ENCODE data around the gene GABRG1. TPM values are rescaled to one million over a fixed set of nuclear protein-coding genes. Genes with fewer than 3 reads are reported as not detected.

Gene GABRG1
- total RNA-seq (2014; rRNA removed; shearing (Covaris generic)) = 1.0 TPM in 2 replicates

- DNase-seq (ENCODE audit: low spot score) = peak; percentile 4
These were observed at the start of gene GABRG1 for GRCh38 chr4:46123913-46124755. Gene GABRG1 (minus strand): TSS chr4:46124054. CDS start chr4:46123913, 141 bp downstream.

DNA sequence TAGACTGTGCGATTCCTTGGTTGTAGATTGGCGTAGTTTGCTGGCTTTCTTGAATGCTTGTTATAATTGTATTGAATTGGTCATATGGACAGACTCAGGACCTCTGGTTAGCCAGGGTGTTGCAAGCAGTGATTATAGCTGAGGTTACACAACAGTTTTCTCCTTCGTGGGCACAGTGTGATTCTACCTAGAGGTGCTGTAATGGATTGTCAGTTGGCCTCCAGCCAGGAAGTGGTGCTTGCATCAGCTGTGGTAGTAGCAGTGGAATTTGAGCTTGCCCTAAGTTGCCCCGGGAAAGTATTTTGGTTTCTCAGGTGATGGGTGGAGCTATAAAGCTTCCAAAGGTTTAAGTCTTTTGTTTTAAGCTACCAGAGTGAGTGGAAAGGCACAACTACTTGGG, 23.1 kb upstream of the GABRG1 start:
- DNase-seq (ENCODE audit: low spot score) = peak; percentile 47

DNA sequence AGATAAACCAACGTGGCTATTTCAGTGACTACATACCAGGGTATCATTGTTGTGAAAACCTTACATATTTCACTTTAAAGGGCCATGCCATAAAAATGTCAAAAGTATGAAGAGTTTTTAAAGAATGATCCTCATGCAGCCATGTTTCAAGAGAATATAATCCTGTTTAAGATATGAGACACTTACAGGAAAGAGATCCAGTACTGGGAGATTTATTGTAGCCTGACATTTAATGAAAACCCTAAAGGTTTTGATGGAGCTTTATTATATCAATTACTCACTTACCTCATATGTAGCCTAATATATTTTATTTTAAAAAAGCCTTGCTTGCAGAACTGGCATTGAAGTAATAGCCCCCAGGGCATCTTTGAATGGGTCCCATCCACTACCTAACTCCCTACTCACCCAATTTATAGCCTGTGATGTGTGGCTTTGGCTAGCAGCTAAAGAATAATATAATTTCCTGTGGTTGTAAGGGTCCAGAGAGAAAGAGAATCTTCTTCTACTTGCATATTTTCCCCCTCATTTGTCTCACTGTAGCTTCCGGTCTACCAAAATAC, 7.7 kb upstream of the GABRG1 start:
- no peak for DNase-seq (ENCODE audit: low spot score)

DNA sequence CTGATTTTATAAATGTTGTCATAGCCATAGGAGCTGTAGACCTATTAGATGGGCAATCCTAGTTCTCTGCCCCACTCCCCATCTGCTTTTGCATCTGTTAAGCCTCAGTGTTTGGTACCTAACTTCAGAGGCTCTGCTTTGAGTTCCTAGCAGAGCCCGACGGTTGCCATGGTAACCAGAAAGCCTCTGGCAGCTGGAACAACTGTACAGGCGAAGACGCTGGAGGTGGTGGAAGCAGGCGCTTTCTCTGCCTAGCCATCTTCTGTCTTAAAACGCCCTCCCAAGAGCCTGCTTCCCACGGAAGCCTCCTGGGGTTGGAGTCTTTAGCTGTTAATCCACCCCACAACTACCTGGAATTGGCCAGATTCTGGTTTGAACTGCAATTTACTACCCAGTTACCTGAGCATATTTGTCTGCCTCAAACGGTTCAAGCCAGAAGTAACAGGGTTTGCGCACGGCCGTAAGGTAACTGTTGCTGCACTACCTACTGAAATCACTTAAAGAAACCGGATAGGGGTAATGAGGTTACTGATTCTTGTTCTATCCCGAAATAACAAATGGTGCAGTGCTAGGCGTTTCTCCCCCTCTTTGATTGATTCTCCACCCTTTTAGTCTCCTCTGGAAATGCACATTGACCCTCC, 1.0 kb upstream of the GABRG1 start:
- DNase-seq (ENCODE audit: low spot score) = peak; percentile 3

DNA sequence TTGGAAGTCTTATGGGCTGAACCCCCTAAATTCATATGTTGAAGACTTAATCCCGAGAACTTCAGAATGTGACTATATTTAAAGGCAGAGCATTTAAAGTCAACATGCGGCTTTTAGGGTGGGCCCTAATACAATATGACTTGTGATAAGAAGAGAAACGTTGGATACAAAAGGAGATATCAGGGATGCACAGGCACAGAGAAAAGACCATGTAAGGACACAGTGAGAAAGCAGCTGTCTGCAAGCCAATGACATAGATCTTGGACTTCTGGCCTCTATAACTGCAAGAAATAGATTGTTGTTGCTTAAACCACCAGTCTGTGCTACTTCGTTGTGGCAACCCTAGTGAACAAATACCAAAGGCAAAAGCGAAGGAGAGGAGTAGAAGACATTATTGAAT, 42.2 kb downstream of the GABRG1 start:
- DNase-seq (ENCODE audit: low spot score) = no peak

GRCh38 chr4:46081248-46081647, 42.6 kb downstream of the GABRG1 start:
- DNase-seq (ENCODE audit: low spot score) = no peak

- DNase-seq (ENCODE audit: low spot score) = peak; percentile 23
These were observed 50.1 kb downstream of the GABRG1 start for GRCh38 chr4:46073778-46074177.

- no peak for DNase-seq (ENCODE audit: low spot score)
These were observed 72.5 kb downstream of the GABRG1 start for GRCh38 chr4:46051392-46051791.

GRCh38 chr4:46032056-46032455, 91.8 kb downstream of the GABRG1 start:
- no peak for DNase-seq (ENCODE audit: low spot score)

DNA sequence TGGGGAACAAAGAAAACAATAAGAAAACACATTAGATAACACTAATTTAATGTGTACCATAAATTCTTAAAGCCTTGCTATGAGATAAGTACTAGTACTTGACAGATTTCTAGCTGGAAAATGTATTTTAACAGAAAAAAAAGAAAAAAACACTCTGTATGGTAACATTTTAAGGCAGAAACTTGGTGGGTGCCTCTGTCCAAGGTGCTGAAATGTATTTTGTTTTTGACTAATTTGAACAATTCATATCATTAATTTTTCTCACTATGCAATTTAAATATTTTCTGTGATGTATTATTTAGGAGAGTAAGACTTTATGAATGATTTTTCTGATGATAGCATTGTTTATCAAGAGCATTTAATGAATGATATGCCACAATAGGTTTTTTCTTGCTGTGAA, 107.5 kb downstream of the GABRG1 start:
- no peak for DNase-seq (ENCODE audit: low spot score)

GRCh38 chr4:45992728-45993127, 131.1 kb downstream of the GABRG1 start:
- DNase-seq (ENCODE audit: low spot score) = no peak

DNA sequence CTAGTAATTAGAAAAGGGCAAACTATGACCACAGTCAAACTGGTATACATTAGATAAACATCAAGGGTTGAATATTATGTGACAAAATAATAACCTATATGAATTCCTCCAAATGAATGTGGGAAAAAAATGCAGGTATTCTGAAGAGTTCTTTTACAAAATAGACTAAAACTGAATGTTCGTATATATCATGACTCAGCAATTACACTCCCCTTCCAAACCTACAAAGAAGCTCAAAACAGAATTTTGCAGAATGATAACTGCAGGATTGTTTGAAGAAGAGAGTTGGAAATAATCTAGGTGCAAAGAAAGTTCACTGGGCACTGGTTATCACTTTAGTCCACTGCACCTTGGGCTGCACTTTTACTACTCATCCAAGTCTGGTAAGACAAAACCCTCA, 134.1 kb downstream of the GABRG1 start:
- no peak for DNase-seq (ENCODE audit: low spot score)

DNA sequence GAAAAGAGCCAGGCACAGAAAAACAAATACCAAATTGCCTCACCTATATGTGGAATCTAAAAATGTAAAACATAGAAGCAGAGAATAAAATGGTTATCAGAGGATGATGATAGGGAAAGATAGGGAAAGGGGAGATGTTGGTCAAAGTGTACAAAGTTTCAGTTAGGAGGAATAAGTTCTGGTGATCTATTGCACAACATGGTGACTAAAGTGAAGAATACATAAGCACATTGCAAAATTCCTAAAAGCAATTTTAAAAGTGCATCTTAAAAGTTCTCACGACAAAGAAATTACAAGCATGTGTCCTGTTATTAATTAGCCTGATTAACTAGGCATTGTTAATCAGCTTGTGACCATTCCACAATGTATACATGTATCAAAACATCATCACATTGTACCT, 136.0 kb downstream of the GABRG1 start:
- DNase-seq (ENCODE audit: low spot score) = no peak

Measured in H4 (cell line).